ENCODE results near the gene TMEM119.
"Not testable (repeated sequence)": the region's sequence is repeated elsewhere in the genome, so short reads cannot be mapped to it uniquely, and the experiment has no call there.

Gene TMEM119

DNA sequence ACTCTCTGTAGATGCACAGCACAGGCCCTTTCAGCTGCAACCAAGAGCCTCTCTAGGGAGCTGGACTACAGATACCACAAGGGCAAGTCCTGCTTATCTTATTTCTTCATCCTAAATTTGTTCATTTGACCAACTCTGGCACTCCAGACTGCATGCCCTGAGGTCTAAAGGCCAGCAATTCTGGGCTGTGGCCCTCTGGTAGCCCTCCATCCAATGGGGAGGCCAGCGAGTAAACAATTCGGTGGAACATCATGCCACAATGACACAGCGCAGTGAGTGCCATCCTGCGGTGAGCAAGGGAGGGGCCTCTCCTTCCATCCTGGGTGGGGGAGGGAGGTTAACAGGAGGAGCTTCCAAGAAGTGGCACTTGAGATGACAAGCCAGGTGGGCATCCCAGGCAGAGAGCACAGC lies 36.5 kb upstream of the TMEM119 start:
- DNase-seq: peak; percentile 82

DNA sequence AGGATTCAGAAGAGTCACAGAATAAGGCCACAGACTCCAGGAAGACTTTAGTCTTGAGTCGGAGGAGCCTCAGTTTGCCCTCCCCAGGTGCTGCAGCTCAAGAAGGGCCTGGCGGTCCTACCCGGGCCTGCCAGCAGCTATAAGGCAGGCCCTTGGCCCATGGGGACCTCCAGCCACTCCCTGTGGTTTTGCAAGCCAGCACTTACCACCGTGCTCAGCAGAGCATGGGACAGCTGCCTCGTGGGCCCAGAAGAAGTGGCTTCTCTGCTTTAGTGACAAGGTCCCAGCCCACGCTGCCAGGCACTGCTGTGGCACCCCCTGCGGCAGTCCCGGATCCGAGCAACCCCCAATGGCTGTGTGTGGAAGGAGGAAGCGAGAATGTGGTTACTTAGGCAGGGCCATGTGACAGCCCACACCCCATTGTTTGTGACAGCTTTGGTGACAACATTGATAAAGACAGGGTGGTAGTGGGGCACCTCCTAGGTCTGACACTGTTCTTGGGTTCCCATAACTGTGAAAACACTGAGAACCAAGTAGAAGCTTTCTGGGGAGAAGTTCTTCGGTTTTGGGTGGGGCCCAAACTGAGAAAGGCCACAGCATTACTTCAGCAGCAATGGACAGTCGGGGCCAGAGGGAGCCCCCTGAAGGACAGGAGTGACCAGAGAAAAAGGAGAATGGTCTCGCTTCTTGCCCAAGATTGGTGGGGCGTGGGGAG lies 35.8 kb upstream of the TMEM119 start, which contains the start of gene SELPLG:
Gene SELPLG (minus strand): TSS at position 361 of the 715 bp plus-strand sequence. CDS start 9,587 bp downstream, outside the sequence.
- DNase-seq: peak; percentile 92

DNA sequence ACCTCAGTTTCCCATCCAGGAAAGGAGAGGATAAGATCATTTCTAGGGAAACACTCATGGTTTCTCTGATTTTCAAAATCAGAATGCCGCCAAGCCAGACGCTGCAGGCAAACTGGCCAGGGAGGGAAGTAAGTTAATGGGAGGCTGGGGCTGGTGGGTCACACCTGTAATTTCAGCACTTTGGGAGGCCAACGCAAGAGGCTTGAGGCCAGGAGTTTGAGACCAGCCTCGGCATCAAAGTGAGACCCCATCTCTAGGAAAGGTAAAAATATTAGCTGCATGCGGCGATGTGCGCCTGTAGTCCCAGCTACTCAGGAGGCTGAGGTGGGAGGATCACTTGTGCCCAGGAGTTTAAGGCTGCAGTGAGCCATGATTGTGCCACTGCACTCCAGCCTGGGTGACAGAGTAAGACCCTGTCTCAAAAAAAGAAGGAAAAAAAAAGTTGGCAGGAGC lies 35.2 kb upstream of the TMEM119 start:
- peak; percentile 63 for DNase-seq

DNA sequence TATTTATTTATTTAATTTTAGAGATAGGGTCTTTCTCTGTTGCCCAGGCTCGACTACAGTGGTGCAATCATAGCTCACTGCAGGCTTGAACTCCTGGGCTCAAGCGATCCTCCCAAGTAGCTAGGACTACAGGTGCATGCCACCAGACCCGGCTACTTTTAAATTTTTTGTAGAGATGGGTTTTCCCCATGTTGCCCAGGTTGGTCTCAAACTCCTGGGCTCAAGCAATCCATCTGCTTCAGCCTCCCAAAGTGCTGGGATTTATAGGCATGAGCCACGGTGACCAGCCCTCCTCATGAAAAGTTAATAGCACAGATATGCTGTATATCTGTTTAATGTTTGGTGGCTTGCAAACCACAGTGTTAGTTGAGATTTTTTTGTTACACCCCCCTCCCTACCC lies 33.4 kb upstream of the TMEM119 start:
- peak; percentile 55 for DNase-seq

DNA sequence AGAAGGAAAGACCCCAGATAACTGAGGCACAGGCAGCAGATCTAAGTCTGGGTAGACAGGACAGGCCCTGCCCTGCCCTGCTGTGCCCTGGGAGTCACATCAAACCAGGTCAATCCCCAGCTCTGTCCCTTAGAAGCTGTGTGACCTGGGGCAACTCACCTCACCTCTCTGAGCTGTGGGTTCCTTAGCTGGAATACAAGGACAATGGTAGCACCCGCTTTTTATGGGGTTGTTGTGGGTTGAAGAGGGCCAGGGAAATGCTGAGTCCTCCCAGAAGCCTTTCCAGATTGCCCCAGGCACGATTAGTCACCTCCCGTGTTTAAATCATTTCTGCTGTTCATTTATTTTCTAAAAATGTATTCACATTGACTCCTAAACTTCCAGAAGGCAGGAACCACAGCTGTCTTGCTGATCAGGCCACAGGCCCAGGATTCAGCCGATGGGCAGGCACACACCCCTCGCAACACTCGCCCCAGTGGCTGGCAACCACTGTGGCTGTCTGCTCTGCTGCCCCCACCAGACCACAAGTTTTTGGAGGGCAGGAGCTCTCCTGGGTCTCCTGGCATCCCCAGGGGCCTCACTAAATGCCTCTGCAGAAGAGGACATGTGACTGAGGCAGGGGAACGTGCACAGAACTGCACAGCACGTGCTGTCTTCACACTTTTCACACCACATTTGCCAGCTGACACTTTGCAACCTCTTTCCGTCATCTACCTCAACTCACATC lies 32.8 kb upstream of the TMEM119 start:
- peak; percentile 65 for DNase-seq

DNA sequence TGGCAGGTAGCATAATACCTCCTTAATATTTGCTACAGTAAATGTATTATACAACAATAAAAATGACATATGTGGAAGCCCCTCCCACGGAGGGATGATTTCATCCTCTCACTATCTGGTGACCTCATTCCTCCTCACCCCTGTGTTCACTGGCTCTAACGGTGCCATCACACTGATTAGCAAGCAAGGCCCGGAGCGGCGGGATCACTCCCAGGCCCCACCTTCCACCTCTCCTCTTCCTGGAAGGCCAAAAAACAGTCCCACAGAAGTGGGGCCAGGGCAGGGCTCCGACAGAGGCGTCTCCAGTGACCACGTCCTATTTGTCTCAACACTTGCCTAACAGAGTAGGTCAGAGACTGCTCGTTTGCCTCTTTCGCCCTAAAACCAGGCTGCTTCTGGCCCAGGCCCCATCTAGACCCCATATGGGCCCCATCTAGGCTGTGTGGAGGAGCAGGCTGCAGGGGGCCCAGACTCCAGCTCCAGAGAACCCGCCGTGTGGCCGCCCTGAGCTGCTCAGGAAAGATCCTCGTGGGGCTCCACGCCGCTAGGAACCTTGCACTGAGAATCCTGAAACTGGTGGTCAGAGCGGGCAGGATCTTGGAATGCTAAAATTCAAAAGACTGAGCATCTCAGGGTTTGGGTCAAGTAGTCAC lies 32.1 kb upstream of the TMEM119 start:
- peak; percentile 82 for DNase-seq

DNA sequence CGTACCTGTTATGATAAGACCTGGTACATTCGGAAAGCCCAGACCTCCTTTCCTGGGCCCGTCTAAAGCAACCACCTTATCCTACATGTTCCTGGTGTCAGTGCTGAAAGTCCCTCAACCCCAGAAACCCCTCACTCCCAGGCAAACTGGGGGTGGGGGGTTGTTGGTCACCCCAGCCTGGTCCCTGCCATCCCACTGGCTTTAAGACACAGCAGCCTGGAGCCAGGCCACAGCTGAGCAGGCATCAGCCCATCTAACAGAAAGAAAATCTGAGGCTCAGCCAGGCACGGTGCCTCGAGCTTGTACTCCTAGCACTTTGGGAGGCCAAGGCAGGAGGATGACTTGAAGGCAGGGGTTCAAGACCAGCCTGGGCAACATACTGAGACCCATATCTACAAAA lies 31.3 kb upstream of the TMEM119 start:
- DNase-seq: peak; percentile 66

DNA sequence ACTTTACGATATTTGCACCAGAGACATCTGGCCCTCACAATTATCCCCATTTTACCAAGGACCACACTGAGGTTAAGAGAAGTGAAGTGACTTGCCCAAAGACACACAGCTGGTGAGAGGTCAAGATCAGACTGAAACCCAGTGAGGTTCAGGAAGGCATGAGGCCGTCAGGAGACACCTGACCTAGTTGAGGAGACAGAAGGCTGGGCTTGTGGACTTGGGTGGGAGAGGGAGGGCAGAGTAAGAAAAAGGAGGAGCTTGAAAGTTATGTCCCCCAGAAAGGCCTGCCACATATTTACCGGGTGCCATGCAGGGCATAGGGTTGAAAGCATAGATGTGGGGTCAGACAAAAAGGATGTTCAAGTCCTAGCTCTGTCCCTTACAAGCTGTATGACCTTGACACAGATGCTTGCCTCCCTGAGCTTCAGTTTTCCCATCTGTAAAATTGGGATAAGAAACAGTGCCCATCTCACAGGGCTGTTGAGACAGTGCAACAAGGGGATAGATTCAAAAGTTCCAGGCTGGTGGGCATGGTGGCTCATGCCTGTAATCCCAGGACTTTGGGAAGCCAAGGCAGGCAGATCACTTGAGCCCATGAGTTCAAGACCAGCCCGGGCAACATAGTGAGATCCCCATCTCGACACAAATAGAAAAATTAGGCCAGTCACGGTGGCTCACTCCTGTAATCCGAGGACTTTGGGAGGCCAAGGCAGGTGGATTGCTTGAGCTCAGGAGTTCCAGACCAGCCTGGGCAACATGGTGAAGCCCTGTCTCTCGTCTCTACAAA lies 29.4 kb upstream of the TMEM119 start:
- no peak for DNase-seq

DNA sequence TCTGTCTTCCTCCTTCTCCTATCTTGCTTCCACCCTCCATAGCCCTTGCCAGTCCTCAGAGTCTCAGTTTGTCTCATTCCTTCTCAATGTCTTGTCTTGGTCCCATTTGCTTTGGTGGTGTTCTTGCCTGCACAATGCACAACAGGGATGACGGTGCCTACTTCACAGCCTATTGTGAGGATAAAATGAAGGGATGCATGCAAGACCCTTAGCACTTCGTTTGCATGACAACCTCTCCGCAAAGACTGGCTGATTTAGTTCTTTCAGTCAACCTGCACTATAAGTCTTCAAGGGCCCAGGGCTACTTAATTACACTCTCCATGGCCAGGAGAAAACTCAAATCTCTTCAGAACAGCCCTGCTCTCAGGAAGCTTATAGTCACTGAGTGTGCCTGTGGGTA lies 27.3 kb upstream of the TMEM119 start:
- DNase-seq: no peak

DNA sequence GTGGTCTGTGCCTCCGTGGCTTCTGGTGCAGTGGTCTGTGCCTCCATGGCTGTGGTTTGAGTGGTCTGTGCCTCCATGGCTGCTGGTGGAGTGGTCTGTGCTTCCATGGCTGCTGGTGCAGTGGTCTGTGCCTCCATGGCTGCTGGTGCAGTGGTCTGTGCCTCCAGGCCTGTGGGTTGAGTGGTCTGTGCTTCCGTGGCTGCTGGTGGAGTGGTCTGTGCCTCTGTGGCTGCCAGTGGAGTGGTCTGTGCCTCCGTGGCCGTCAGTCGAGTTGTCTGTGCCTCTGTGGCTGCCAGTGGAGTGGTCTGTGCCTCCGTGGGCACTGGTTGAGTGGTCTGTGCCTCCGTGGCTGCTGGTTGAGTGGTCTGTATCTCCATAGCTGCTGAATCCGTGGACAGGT lies 25.7 kb upstream of the TMEM119 start:
- DNase-seq: no peak

DNA sequence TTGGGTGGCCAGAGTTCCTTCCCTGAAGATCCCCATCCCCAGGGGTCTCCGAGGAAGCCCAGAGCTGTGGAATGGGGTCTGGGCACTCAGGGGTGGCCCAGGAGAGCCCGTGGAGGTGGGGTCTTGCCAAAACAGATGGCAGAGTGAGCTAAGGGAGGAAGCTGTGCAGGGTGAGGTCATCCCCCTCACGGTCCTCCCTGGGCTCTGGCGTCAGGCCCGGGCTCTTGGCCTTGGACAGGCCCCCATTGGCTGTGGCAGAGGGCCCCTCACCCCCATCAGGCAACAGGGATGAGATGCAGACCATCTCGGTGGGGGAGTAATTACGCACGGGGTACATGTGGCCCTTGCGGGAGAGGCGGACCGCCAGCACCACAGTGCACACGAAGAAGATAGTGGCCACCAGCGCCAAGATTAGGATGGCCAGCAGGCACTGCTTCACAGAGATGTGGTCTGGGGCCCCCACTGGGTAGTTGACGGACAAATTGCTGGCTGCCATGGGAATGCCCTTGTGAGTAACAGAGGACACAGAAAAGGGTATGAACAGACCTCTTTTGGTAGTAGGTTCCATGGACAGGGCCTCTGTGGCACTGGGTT lies 25.1 kb upstream of the TMEM119 start:
- DNase-seq: no peak

DNA sequence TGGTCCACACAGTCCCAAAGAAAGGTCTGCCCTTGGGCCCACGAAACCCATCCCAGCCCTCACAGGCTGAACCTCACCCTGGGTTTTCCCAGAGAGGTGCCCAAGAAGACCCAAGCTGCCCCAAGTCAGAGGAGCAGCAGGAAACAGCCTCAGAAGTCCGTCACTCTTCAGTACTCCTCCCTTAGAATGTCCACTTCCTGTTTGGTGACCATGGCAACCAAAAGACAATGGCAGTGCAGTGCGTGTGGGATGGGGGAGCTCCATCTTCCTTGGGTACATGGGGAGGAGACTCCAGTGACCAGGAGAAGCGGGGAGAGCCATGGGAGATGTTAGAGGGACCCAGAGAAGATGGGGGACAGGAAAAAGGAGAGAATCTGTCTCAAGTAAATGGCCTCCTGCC lies 24.5 kb upstream of the TMEM119 start:
- no peak for DNase-seq

DNA sequence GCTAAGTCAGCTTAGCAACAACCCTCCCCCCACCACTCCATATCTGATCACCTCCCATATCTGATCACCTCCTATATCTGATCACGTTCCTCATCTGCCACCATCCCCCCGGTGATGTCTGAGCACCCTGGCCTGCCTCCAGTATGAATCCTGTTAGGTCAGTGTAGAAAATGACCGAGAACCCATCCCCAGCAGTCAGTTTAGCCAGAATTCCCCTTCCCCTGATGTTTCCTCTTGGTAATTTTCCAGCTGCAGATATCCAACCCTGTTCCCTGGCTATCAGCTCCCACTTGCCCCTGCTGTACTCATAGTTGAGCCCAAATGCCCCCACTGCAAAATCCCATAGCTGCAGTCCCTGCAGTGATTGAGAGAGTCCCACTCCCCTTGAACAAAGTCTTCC lies 23.3 kb upstream of the TMEM119 start:
- no peak for DNase-seq

DNA sequence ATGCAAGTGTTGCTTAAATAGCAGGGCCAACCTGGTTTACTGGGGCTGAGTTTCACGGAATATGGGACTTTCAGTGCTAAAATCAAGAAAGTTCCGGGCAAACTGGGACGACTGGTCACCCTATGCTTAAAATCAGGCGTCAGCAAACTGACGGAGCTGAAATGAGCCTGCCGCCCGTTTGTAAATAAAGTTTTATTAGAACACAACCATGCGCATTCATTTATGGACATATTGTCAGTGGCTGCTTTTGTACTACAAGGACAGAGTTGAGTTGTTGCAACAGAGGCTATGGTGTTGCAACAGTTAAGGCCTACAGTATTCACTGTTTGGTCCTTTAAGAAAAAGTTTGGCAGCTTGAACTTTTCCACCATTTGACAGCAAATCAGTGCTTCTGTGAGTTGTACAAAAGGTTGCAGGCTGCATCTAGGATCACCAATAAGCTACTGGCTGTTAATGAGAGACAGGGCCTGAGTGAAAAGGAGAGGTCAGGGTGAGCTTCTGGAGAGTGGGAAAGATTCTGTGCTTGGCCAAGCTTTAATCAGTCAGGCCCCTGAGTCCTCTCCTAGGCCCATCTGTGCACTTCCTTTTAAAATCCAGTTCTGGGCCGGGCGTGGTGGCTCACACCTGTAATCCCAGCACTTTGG lies 22.5 kb upstream of the TMEM119 start:
- no peak for DNase-seq

DNA sequence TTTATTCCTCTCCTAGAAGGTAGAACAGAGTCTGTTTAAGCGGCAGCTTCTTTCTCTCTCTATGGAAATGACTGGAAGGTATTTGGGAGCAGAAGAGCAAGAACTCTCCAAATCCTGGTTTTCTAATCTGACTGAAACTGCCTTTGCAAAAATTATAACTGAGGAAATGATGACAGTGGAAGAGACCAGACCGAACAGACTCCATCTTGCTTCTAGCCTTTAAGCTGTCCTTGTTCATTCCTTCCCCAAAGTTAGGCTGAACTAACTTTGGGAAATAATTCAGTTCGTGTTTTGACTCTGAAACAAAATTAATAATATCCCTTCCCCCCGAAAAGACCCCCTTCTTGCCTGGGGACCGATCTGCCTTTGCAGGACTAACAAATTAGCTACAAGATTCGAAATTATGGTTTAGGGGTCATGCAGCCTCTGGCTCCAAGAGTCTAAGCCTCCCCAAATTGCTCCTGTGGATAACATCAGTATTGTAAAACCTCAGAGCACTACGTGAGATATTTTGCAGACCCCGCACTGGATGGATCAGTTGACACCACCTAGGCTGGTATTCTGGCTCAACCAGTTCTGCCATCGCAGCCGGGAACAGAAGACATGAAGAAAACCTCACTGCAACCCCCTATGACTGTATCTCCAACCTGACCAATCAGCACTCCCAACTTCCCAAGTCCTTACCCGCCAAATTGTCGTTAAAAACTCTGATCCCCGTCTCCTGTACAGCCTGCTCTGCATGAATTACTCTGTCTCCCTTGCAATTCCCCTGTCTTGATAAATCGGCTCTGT lies 21.7 kb upstream of the TMEM119 start:
- no peak for DNase-seq

DNA sequence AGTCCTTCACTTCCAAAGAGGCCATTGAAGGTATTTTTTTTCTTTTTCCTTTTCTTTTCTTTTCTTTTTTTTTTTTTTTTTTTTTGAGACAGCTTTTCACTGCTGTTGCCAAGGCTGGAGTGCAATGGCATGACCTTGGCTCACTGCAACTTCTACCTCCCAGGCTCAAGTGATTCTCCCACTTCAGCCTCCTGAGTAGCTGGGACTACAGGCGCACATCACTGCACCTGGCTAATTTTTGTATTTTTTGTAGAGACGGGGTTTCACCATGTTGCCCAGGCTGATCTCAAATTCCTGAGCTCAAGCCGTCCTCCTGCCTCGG lies 21.0 kb upstream of the TMEM119 start:
- DNase-seq: not testable (repeated sequence)

DNA sequence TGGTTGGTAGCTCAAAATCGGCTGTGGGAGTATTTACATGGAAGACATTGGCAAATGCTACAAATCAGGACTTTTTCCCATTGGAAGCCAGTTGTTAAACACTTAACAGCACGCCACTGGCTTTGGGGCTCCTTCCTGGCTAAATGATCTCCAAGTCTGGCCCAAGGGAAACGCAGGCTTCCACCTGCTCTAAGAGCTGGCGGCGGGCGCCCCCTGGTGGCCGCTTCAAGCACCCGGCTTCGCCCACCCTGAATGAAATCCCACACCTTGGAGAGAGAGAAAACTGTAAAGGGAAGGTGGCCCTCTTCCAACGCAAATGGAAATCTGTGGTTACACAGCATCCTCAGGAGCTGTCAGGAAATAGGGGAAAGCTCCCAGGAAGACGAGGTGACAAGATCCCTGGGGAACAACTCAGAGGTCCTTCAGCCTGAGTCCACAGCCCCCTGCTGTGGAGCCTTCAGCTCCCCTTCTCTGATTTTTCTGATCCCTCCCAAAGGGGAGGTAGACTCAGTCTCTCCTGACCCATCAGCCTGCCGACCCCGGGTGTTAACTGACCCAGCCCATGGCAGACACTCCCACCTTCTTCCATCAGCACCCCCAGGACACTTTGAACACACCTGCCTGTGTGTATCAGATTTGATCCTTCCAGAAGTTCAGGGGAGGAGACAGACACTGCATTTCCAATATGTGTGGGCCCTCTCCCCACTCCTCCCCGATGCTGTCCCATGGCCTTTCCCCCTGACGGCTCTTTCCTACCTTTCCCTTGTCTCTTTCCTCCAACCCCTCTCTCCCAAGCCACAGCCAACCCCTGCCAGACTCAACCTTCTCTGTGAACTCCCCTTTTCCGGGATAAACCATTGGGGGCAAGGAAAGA lies 20.4 kb upstream of the TMEM119 start:
- peak; percentile 92 for DNase-seq

DNA sequence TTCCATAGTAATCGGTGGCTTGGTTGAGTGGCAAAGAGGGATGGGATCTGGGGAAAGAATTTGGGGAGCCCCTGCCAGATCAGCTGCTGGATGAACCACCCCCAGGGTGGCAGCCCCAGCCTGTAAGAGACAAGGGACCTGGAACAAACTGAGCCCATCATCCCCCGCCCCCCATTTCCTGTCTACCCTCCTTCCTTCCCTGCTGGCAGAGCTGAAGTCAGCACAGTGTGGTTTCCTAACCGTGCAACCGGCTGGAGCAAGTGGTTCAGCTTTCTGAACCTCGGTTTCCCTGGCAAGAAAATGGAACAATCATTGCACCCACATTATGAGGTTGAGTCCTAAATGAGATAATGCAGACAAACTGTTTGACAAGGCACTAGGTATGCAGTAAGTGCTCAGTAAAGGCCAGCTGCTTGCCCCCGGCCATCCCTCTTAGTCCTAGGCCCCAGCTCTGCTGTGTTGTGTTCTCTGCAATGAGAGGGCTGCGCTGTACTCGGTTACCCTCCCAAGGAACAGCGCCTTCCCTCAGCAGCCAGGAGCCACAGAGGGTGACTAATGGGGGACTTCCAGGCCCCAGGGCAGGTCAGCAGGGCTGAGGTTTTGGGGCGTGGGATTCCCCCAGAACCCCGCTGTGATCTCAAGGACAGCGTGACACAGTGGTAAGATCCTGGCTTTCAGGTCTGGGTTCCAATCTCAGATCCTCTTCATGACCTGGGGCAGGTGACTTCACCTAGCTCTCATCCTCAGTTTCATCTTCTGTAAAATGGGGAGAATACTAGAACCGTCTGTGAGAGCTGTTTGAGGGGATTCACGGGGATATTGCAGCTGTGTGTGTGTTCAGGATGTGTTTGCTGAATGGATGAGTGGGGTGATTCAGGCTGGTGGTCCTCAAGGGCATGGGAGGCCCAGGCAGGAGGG lies 19.3 kb upstream of the TMEM119 start:
- peak; percentile 94 for DNase-seq

DNA sequence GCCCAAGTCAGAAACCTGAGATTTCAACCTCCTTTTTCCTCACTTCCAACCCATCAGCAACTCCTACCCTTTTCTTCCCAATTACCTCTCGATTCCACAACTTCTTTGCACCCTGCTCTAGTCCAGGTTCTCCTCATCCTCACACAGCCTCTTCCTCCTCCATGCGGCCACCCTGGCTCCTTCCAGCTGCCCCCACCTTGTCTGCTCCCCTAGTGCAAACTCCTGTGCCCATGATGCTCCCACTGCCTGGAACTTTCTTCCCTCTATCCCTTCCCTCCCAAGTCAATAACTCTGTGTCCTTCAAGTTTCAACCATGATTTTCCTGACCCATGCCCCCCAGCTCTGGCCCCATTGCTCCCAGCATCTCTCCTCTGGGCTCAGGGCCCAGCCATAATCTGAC lies 18.5 kb upstream of the TMEM119 start:
- no peak for DNase-seq
